ENCODE data around the gene POLR1A. TPM values are rescaled to one million over a fixed set of nuclear protein-coding genes. Genes with fewer than 3 reads are reported as not detected.

Gene POLR1A
- total RNA-seq, 1 donor from 2014 or later = 54.5 TPM

- H3K36me3 Mint-ChIP-seq (ENCODE audit: low read depth) = peaks cover 14% of the 10 kb centered on the region
- no peak overlapping the region for H3K4me3 Mint-ChIP-seq (ENCODE audit: low read depth)
- intact Hi-C loops (cut with micrococcal nuclease) = no loop called here
- peaks cover 10% of the 10 kb centered on the region for H3K4me1 Mint-ChIP-seq (ENCODE audit: low read depth)
- no peak overlapping the region for H3K27ac Mint-ChIP-seq
- H3K27me3 Mint-ChIP-seq (ENCODE audit: low read depth) = no peaks in the 10 kb centered on the region
- no peak for DNase-seq (ENCODE audit: low spot score)
- H3K9me3 Mint-ChIP-seq = peaks cover 18% of the 10 kb centered on the region
These were observed 87.5 kb downstream of the POLR1A start for GRCh38 chr2:86017901-86018896.

GRCh38 chr2:86016581-86016980 is 89.1 kb downstream of the POLR1A start:
- Mint-ChIP-seq H3K27ac (no peak overlapping the region), H3K4me3 (ENCODE audit: low read depth) (no peak overlapping the region), H3K4me1 (ENCODE audit: low read depth) (peaks cover 10% of the 10 kb centered on the region), H3K36me3 (ENCODE audit: low read depth) (peaks cover 13% of the 10 kb centered on the region), H3K9me3 (peaks cover 18% of the 10 kb centered on the region), H3K27me3 (ENCODE audit: low read depth) (no peaks in the 10 kb centered on the region)
- no peak for DNase-seq (ENCODE audit: low spot score)
- intact Hi-C loops (cut with micrococcal nuclease) = no loop called here

- Mint-ChIP-seq H3K9me3 (peaks cover 18% of the 10 kb centered on the region), H3K36me3 (ENCODE audit: low read depth) (peaks cover 13% of the 10 kb centered on the region), H3K27me3 (ENCODE audit: low read depth) (no peaks in the 10 kb centered on the region), H3K27ac (no peak overlapping the region), H3K4me3 (ENCODE audit: low read depth) (no peak overlapping the region), H3K4me1 (ENCODE audit: low read depth) (peaks cover 10% of the 10 kb centered on the region)
- intact Hi-C loops (cut with micrococcal nuclease) = no loop called here
- DNase-seq (ENCODE audit: low spot score) = no peak
These were observed 90.0 kb downstream of the POLR1A start for GRCh38 chr2:86015699-86016098.

GRCh38 chr2:86015006-86015405 is 90.7 kb downstream of the POLR1A start:
- intact Hi-C loops (cut with micrococcal nuclease) = no loop called here
- no peaks in the 10 kb centered on the region for H3K27me3 Mint-ChIP-seq (ENCODE audit: low read depth)
- peaks cover 14% of the 10 kb centered on the region for H3K4me1 Mint-ChIP-seq (ENCODE audit: low read depth)
- H3K27ac Mint-ChIP-seq = no peak overlapping the region
- peaks cover 18% of the 10 kb centered on the region for H3K9me3 Mint-ChIP-seq
- DNase-seq (ENCODE audit: low spot score) = no peak
- peaks cover 13% of the 10 kb centered on the region for H3K36me3 Mint-ChIP-seq (ENCODE audit: low read depth)
- no peak overlapping the region for H3K4me3 Mint-ChIP-seq (ENCODE audit: low read depth)

- DNase-seq (ENCODE audit: low spot score) = no peak
- Mint-ChIP-seq H3K4me3 (ENCODE audit: low read depth) (no peak overlapping the region), H3K4me1 (ENCODE audit: low read depth) (peaks cover 14% of the 10 kb centered on the region), H3K9me3 (peaks cover 18% of the 10 kb centered on the region), H3K27me3 (ENCODE audit: low read depth) (no peaks in the 10 kb centered on the region), H3K27ac (no peak overlapping the region), H3K36me3 (ENCODE audit: low read depth) (peaks cover 13% of the 10 kb centered on the region)
- intact Hi-C loops (cut with micrococcal nuclease) = no loop called here
These were observed 91.2 kb downstream of the POLR1A start for GRCh38 chr2:86014493-86014892.

- Mint-ChIP-seq H3K27me3 (ENCODE audit: low read depth) (peaks cover 6% of the 10 kb centered on the region), H3K4me3 (ENCODE audit: low read depth) (no peak overlapping the region), H3K27ac (no peak overlapping the region), H3K9me3 (peaks cover 23% of the 10 kb centered on the region), H3K4me1 (ENCODE audit: low read depth) (peaks cover 14% of the 10 kb centered on the region), H3K36me3 (ENCODE audit: low read depth) (peaks cover 13% of the 10 kb centered on the region)
- no peak for DNase-seq (ENCODE audit: low spot score)
- intact Hi-C loops (cut with micrococcal nuclease) = no loop called here
These were observed 93.5 kb downstream of the POLR1A start for GRCh38 chr2:86012007-86012712.

GRCh38 chr2:86011449-86011941 is 94.2 kb downstream of the POLR1A start:
- intact Hi-C loops (cut with micrococcal nuclease) = no loop called here
- H3K36me3 Mint-ChIP-seq (ENCODE audit: low read depth) = peaks cover 14% of the 10 kb centered on the region
- no peak for DNase-seq (ENCODE audit: low spot score)
- H3K4me3 Mint-ChIP-seq (ENCODE audit: low read depth) = no peak overlapping the region
- H3K27me3 Mint-ChIP-seq (ENCODE audit: low read depth) = peaks cover 7% of the 10 kb centered on the region
- peaks cover 12% of the 10 kb centered on the region for H3K4me1 Mint-ChIP-seq (ENCODE audit: low read depth)
- no peak overlapping the region for H3K27ac Mint-ChIP-seq
- peaks cover 28% of the 10 kb centered on the region for H3K9me3 Mint-ChIP-seq

GRCh38 chr2:86010083-86010482 is 95.6 kb downstream of the POLR1A start:
- intact Hi-C loops (cut with micrococcal nuclease) = no loop called here
- no peak overlapping the region for H3K27ac Mint-ChIP-seq
- peaks cover 37% of the 10 kb centered on the region for H3K9me3 Mint-ChIP-seq
- no peak for DNase-seq (ENCODE audit: low spot score)
- H3K27me3 Mint-ChIP-seq (ENCODE audit: low read depth) = peaks cover 7% of the 10 kb centered on the region
- no peak overlapping the region for H3K4me3 Mint-ChIP-seq (ENCODE audit: low read depth)
- H3K36me3 Mint-ChIP-seq (ENCODE audit: low read depth) = peaks cover 20% of the 10 kb centered on the region
- H3K4me1 Mint-ChIP-seq (ENCODE audit: low read depth) = peaks cover 12% of the 10 kb centered on the region

- Mint-ChIP-seq H3K27me3 (ENCODE audit: low read depth) (peaks cover 7% of the 10 kb centered on the region), H3K27ac (no peak overlapping the region), H3K4me1 (ENCODE audit: low read depth) (peaks cover 23% of the 10 kb centered on the region), H3K4me3 (ENCODE audit: low read depth) (no peak overlapping the region), H3K9me3 (peaks cover 28% of the 10 kb centered on the region), H3K36me3 (ENCODE audit: low read depth) (peaks cover 15% of the 10 kb centered on the region)
- no peak for DNase-seq (ENCODE audit: low spot score)
- intact Hi-C loops (cut with micrococcal nuclease) = no loop called here
These were observed 99.2 kb downstream of the POLR1A start for GRCh38 chr2:86006524-86006923.

- H3K36me3 Mint-ChIP-seq (ENCODE audit: low read depth) = peaks cover 15% of the 10 kb centered on the region
- intact Hi-C loops (cut with micrococcal nuclease) = no loop called here
- H3K4me1 Mint-ChIP-seq (ENCODE audit: low read depth) = peaks cover 42% of the 10 kb centered on the region
- peaks cover 32% of the 10 kb centered on the region for H3K9me3 Mint-ChIP-seq
- H3K27me3 Mint-ChIP-seq (ENCODE audit: low read depth) = peaks cover 6% of the 10 kb centered on the region
- H3K4me3 Mint-ChIP-seq (ENCODE audit: low read depth) = no peak overlapping the region
- H3K27ac Mint-ChIP-seq = no peak overlapping the region
- no peak for DNase-seq (ENCODE audit: low spot score)
These were observed 101.7 kb downstream of the POLR1A start for GRCh38 chr2:86003967-86004366.

- DNase-seq (ENCODE audit: low spot score) = no peak
- peaks cover 31% of the 10 kb centered on the region for H3K9me3 Mint-ChIP-seq
- intact Hi-C loops (cut with micrococcal nuclease) = no loop called here
- H3K27ac Mint-ChIP-seq = no peak overlapping the region
- peaks cover 15% of the 10 kb centered on the region for H3K36me3 Mint-ChIP-seq (ENCODE audit: low read depth)
- H3K27me3 Mint-ChIP-seq (ENCODE audit: low read depth) = peaks cover 4% of the 10 kb centered on the region
- peaks cover 48% of the 10 kb centered on the region for H3K4me1 Mint-ChIP-seq (ENCODE audit: low read depth)
- H3K4me3 Mint-ChIP-seq (ENCODE audit: low read depth) = no peak overlapping the region
These were observed 102.6 kb downstream of the POLR1A start for GRCh38 chr2:86003104-86003503.

- H3K4me1 Mint-ChIP-seq (ENCODE audit: low read depth) = peaks cover 53% of the 10 kb centered on the region
- H3K9me3 Mint-ChIP-seq = peaks cover 28% of the 10 kb centered on the region
- DNase-seq (ENCODE audit: low spot score) = no peak
- no peak overlapping the region for H3K4me3 Mint-ChIP-seq (ENCODE audit: low read depth)
- peaks cover 16% of the 10 kb centered on the region for H3K36me3 Mint-ChIP-seq (ENCODE audit: low read depth)
- H3K27ac Mint-ChIP-seq = no peak overlapping the region
- intact Hi-C loops (cut with micrococcal nuclease) = no loop called here
- H3K27me3 Mint-ChIP-seq (ENCODE audit: low read depth) = peaks cover 1% of the 10 kb centered on the region
These were observed 103.3 kb downstream of the POLR1A start for GRCh38 chr2:86002375-86002774.

GRCh38 chr2:86001326-86001725 is 104.4 kb downstream of the POLR1A start:
- DNase-seq (ENCODE audit: low spot score) = no peak
- Mint-ChIP-seq H3K4me3 (ENCODE audit: low read depth) (no peak overlapping the region), H3K4me1 (ENCODE audit: low read depth) (peaks cover 56% of the 10 kb centered on the region), H3K27me3 (ENCODE audit: low read depth) (no peaks in the 10 kb centered on the region), H3K27ac (no peak overlapping the region), H3K36me3 (ENCODE audit: low read depth) (peaks cover 15% of the 10 kb centered on the region), H3K9me3 (peaks cover 20% of the 10 kb centered on the region)
- intact Hi-C loops (cut with micrococcal nuclease) = no loop called here

All from activated T-helper 2 cell treated with anti-CD3 and anti-CD28 coated beads, Interferon-gamma antibody, Interleukin-2, Interleukin-4, amounts not matched to agents 10 μg/mL and 5 μg/mL and 100 μg/mL, durations not matched to agents 14 hours and 24 hours and 36 hours (primary cell).